Loucy (cell line): ENCODE data around the gene DOK7.

Source experiments
- EZH2phosphoT487 ChIP-seq: fragments of 200-600 bp; IDR thresholded peaks from 2 replicates; pipeline ENCODE4 v1.6.1; 2018; ENCODE audit warnings: antibody characterized with exemption, mild to moderate bottlenecking, moderate library complexity, borderline replicate concordance
- TF ChIP-seq, protein P1 (sequence below): fragments of 200-600 bp; sonication (generic); conservative IDR thresholded peaks from 2 replicates; pipeline ENCODE4 v1.5.1; 2014; ENCODE audit warnings: mild to moderate bottlenecking, antibody characterized with exemption, low read length

GRCh38 chr4:3495204-3495975 lies 32.3 kb downstream of the DOK7 start:
- TF ChIP-seq, protein P1, sequence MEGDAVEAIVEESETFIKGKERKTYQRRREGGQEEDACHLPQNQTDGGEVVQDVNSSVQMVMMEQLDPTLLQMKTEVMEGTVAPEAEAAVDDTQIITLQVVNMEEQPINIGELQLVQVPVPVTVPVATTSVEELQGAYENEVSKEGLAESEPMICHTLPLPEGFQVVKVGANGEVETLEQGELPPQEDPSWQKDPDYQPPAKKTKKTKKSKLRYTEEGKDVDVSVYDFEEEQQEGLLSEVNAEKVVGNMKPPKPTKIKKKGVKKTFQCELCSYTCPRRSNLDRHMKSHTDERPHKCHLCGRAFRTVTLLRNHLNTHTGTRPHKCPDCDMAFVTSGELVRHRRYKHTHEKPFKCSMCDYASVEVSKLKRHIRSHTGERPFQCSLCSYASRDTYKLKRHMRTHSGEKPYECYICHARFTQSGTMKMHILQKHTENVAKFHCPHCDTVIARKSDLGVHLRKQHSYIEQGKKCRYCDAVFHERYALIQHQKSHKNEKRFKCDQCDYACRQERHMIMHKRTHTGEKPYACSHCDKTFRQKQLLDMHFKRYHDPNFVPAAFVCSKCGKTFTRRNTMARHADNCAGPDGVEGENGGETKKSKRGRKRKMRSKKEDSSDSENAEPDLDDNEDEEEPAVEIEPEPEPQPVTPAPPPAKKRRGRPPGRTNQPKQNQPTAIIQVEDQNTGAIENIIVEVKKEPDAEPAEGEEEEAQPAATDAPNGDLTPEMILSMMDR, result no peak
- TF ChIP-seq EZH2phosphoT487, result no peak
